ENCODE measurements around the gene ROM1.

Gene ROM1

GRCh38 chr11:62603776-62604299 is 9.2 kb upstream of the ROM1 start:
- H3K4me3 ChIP-seq (ENCODE audit: low read length) = no peak overlapping the region
- no peak for TF ChIP-seq CTCF (conservative IDR thresholded peaks at IDR 0.05; ENCODE audit: low read length)
- no peak for DNase-seq (ENCODE audit: low read depth)

- no peak for TF ChIP-seq CTCF (conservative IDR thresholded peaks at IDR 0.05; ENCODE audit: low read length)
- DNase-seq (ENCODE audit: low read depth) = no peak
- H3K4me3 ChIP-seq (ENCODE audit: low read length) = no peak overlapping the region
Measured at GRCh38 chr11:62604460-62605120, 8.5 kb upstream of the ROM1 start.

GRCh38 chr11:62605467-62605866 is 7.6 kb upstream of the ROM1 start:
- H3K4me3 ChIP-seq (ENCODE audit: low read length) = no peak overlapping the region
- no peak for TF ChIP-seq CTCF (conservative IDR thresholded peaks at IDR 0.05; ENCODE audit: low read length)
- DNase-seq (ENCODE audit: low read depth) = no peak

GRCh38 chr11:62605902-62606301 is 7.2 kb upstream of the ROM1 start:
- no peak for TF ChIP-seq CTCF (conservative IDR thresholded peaks at IDR 0.05; ENCODE audit: low read length)
- DNase-seq (ENCODE audit: low read depth) = no peak
- H3K4me3 ChIP-seq (ENCODE audit: low read length) = no peak overlapping the region

GRCh38 chr11:62607714-62608113 is 5.3 kb upstream of the ROM1 start:
- no peak for TF ChIP-seq CTCF (conservative IDR thresholded peaks at IDR 0.05; ENCODE audit: low read length)
- H3K4me3 ChIP-seq (ENCODE audit: low read length) = no peak overlapping the region
- DNase-seq (ENCODE audit: low read depth) = no peak

GRCh38 chr11:62608776-62609175 is 4.3 kb upstream of the ROM1 start:
- no peak for TF ChIP-seq CTCF (conservative IDR thresholded peaks at IDR 0.05; ENCODE audit: low read length)
- H3K4me3 ChIP-seq (ENCODE audit: low read length) = no peak overlapping the region
- DNase-seq (ENCODE audit: low read depth) = no peak

GRCh38 chr11:62610403-62610802 is 2.7 kb upstream of the ROM1 start:
- no peak for TF ChIP-seq CTCF (conservative IDR thresholded peaks at IDR 0.05; ENCODE audit: low read length)
- no peak for DNase-seq (ENCODE audit: low read depth)
- no peak overlapping the region for H3K4me3 ChIP-seq (ENCODE audit: low read length)
